ENCODE results near the gene VPS37D.
"Not testable (repeated sequence)": the region's sequence is repeated elsewhere in the genome, so short reads cannot be mapped to it uniquely, and the experiment has no call there.

The VPS37D gene

GRCh38 chr7:73645643-73646174, 21.9 kb upstream of the VPS37D start:
- no peak for DNase-seq

GRCh38 chr7:73646785-73647724, 20.6 kb upstream of the VPS37D start:
- no peak for DNase-seq

DNA sequence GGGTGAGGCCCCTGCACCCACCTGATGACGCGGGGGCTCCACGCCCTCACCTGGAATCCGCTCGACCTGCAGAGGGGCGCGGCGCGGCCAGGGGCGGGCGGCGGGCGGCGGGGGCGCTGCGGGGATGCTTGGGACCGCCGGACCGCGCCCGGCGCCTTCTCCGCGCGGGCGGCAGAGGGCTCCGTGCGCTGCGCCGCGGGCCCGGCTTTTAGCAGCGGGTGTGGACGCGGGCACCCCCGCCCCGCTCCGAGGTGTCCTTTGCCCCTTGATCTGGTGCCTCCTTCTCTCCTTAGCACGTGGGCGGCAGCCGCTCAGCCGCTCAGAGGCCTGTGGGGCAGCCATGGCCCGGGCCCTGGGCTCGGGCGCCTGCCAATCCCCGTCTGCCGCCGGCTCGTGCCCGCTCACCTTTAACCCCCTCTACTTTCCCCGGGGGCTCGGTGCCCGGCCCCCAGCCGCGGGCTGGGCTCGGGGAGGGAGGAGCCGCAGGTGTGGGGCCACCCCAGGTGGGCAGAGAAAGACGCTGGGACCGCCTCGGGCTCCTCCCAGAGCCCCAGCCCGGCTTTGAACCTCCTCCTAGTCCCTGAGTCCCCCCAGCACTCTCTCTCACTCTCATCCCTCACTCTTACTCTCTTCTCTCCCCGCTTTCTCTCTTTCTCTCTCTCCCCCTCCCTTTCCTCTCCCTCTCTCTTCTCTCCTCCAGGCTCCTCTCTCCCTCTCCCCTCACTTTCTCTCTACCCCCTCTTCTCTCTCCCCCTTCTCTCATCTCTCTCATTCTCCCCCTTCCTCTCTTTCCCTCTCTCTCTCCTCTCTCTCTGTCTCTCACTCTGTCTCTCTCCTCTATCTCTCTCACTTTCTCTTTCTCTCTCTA, 19.7 kb upstream of the VPS37D start:
- DNase-seq = no peak

GRCh38 chr7:73648593-73649332, 18.9 kb upstream of the VPS37D start:
- no peak for DNase-seq

DNA sequence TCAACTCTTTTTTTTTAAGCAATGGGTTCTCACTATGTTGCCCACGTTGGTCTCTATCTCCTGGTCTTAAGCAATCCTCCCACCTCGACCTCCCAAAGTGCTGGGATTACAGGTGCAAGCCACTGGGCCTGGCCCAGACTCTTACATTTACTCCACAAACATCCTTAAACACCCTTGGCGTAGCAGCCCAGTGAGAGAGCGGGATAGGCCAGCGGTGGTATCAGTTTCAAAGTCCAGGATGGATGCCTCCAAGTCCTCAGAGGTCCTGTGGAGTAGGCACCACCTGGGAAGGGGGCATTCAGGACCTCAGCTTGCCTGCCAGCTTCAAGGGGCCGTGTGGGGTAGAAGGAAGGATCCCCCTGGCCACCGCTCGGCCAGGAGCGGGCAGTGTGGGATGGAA, 18.1 kb upstream of the VPS37D start:
- no peak for DNase-seq

- DNase-seq = no peak
Measured at GRCh38 chr7:73650524-73650923, 17.1 kb upstream of the VPS37D start.

GRCh38 chr7:73652541-73652949, 15.1 kb upstream of the VPS37D start:
- DNase-seq = no peak

GRCh38 chr7:73655309-73655708, 12.3 kb upstream of the VPS37D start:
- not testable (repeated sequence) for DNase-seq

DNA sequence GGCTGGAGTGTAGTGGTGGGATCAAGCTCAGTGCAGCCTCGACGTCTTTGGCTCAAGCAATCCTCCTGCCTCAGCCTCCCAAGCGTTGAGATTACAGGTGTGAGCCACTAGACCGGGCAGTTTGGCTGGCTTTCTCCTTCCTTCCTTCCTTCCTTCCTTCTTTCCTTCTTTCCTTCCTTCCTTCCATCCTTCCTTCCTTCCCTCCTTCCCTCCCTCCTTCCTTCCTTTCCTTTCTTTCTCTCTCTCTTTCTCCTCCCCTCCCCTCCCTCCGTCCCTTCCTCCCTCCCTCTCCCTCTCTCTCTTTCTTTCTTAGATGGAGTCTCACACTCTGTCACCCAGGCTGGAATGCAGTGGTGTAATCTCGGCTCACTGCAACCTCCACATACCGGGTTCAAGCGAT, 7.6 kb upstream of the VPS37D start:
- no peak for DNase-seq

DNA sequence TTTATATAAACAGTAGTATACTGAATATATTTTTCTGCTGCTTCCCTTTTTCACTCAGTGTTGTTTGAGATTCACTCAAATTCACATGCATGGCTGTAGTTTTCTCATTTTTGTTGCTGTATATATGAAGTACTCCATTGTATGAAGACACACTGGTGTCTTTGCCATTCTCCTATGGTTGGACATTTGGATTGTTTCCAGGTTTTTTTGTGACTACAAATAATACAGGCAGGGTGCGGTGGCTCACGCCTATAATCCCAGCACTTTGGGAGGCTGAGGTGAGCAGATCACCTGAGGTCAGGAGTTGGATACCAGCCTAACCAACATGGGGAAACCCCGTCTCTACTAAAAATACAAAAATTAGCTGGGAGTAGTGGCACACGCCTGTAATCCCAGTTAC, 7.0 kb upstream of the VPS37D start:
- not testable (repeated sequence) for DNase-seq

DNA sequence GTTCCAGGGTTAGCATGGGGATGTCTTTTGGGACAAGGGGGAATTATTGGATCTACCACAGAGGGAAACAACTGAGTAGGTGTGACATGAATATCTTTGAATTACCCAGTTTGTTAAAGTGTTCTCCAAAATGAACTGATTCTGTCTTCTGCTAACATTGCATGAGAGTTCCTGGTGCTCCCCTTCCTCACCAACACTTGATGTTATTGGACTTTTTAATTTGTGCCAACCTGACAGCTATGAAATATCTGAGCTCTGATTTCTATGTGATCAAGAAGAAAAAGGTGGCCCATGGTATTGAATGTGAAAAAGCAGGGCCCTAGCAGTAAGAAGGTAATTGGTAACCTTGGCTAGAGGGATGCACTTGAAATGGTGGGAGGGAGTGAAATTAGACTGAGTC, 4.6 kb upstream of the VPS37D start:
- no peak for DNase-seq

DNA sequence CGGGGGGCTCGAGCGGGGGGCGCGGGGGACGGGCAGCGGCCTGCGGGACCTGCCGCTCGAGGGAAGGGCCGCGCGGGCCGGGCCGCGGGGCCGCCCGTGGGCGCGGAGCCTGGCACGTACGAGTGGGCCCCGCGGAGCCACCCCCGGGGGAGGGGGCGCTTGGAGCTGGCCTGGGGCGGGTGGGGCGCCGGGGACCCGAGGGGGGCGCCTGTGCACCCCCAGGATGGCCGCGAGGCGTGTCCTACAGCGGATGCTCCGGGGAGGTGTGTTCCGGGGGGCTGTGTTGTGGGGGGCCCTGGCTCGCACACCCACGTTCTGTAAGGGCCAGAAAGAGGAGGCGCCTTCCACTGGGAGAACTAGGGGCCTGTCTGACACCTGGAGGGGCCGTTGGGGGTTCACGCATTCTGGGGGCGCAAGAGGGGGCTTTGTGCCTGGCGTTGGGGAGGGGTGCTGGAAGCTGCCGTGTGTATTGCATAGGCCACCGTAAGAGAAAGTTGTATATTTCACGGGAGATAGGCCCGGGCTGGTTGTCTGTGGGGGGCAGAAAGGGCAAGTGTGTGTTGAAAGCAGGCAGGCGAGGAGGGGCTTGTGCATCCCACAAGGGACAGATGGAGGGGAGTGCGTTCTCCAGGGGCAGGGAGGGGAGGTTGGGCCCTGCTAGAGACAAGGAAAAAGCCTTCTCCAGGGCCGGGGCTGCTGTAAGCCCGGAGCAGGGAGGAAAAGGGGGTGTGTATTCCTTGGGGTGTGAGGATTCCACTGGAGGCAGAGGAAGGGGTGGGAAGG, 663 bp downstream of the VPS37D start:
- peak in 4 of 58 donors; percentile 9 to 35 (median 23) for DNase-seq

- DNase-seq = no peak
Measured at GRCh38 chr7:73668886-73669230, 1.2 kb downstream of the VPS37D start.

DNA sequence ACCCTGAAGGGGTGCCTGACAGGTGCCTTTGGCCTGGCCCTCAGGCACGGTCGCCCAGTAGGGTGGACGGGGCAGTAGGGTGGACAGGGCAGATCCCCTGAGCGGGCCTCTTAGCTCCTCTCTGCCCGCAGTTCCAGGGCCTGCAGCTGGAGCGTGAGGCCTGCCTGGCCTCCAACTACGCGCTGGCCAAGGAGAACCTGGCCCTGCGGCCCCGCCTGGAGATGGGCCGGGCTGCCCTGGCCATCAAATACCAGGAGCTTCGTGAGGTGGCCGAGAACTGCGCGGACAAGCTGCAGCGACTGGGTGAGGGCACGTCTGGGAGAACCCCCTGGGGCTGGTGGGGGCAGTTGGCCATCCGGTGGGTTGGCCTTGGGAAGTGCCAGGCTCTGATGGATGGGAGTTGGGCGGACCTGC, 1.7 kb downstream of the VPS37D start:
- no peak for DNase-seq

DNA sequence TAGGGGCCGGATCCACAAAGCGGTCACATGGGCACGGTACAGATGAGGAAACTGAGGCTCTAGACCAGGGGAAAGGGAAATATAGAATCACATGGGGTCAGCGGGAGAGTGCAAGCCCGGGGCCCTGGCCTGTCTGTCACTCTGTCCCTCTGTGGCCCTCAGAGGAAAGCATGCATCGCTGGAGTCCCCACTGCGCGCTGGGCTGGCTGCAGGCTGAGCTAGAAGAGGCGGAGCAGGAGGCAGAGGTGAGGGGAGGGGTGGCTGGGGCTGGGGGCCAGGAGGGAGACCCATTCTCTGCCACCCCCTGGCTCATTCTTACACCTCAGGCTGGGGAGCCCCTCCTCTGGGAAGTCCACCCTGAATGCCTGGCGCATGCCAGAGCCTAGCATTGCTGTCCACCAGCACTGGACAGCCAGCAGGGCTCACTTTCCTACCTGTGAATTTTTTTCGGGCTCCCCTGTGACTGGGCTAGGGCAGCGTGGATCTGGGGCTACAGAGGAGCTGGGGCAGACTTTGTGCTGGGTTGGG, 2.3 kb downstream of the VPS37D start:
- no peak for DNase-seq

GRCh38 chr7:73671322-73671661, 3.7 kb downstream of the VPS37D start:
- DNase-seq = no peak

- DNase-seq = no peak
Measured at GRCh38 chr7:73671857-73672445, 4.3 kb downstream of the VPS37D start.

GRCh38 chr7:73674468-73675124, 7.0 kb downstream of the VPS37D start:
- DNase-seq = no peak

GRCh38 chr7:73676062-73676461, 8.4 kb downstream of the VPS37D start:
- DNase-seq = not testable (repeated sequence)

All from anterior cingulate cortex (tissue), 58 donors.